GM18505 (cell line): Measurements from ENCODE around the gene DOK3.

ENCODE experiments used
- ATAC-seq: cut with Tn5 transposase; IDR thresholded peaks from one replicate; pipeline ENCODE4 v1.9.1; 2021; ENCODE audit not compliant: unreplicated experiment
- POLR2A ChIP-seq: IDR thresholded peaks from 4 replicates; pipeline ENCODE4 v1.6.1; 2011; ENCODE audit warnings: borderline replicate concordance; ENCODE audit not compliant: insufficient read depth, insufficient read length; ENCODE audit errors: extremely low read depth

Gene DOK3

GRCh38 chr5:177509381-177509951, at the start of gene DOK3:
Gene DOK3 (minus strand): TSS chr5:177509826. CDS start chr5:177509540, 286 bp downstream.
- no peak for ATAC-seq
- peak; percentile 25 for TF ChIP-seq POLR2A

GRCh38 chr5:177557796-177558195, 48.2 kb upstream of the DOK3 start:
- no peak for ATAC-seq

GRCh38 chr5:177557041-177557647, 47.5 kb upstream of the DOK3 start:
- ATAC-seq = no peak
- no peak for TF ChIP-seq POLR2A

More at GRCh38 chr5:177557796-177558195, 48.2 kb upstream of the DOK3 start:
- no peak for TF ChIP-seq POLR2A

- TF ChIP-seq POLR2A = no peak
Observed at GRCh38 chr5:177555665-177556064, 46.0 kb upstream of the DOK3 start.

GRCh38 chr5:177555228-177555627, 45.6 kb upstream of the DOK3 start:
- no peak for ATAC-seq
- no peak for TF ChIP-seq POLR2A

More at GRCh38 chr5:177555665-177556064, 46.0 kb upstream of the DOK3 start:
- ATAC-seq = no peak

- peak; percentile 46 for TF ChIP-seq POLR2A
- ATAC-seq = peak; percentile 91
Observed at GRCh38 chr5:177554474-177555111, 45.0 kb upstream of the DOK3 start, which contains the start of gene FAM193B. Gene FAM193B (minus strand): TSS chr5:177554563. CDS start chr5:177554458, 105 bp downstream.

- TF ChIP-seq POLR2A = no peak
- ATAC-seq = peak; percentile 41
Observed at GRCh38 chr5:177553671-177554429, 44.2 kb upstream of the DOK3 start.

- ATAC-seq = no peak
Observed at GRCh38 chr5:177552839-177553455, 43.3 kb upstream of the DOK3 start.

GRCh38 chr5:177550122-177550521, 40.5 kb upstream of the DOK3 start:
- TF ChIP-seq POLR2A = no peak
- no peak for ATAC-seq

More at GRCh38 chr5:177552839-177553455, 43.3 kb upstream of the DOK3 start:
- no peak for TF ChIP-seq POLR2A

GRCh38 chr5:177548495-177548894, 38.9 kb upstream of the DOK3 start:
- no peak for TF ChIP-seq POLR2A
- no peak for ATAC-seq

GRCh38 chr5:177547736-177548135, 38.1 kb upstream of the DOK3 start:
- TF ChIP-seq POLR2A = no peak
- ATAC-seq = no peak

- no peak for ATAC-seq
- TF ChIP-seq POLR2A = no peak
Observed at GRCh38 chr5:177546258-177546741, 36.7 kb upstream of the DOK3 start.
